Thoracic aorta (tissue), 2 donors: ENCODE results near the gene KIDINS220. TPM values are rescaled to one million over a fixed set of nuclear protein-coding genes. Genes with fewer than 3 reads are reported as not detected.

Source experiments
- ATAC-seq: fragments of 150-250 bp; one replicate; pipeline ENCODE4 v1.8.0; 2017; ENCODE audit warnings: low read depth; ENCODE audit not compliant: insufficient number of reproducible peaks, low FRiP score
- DNase-seq: peaks from one replicate; pipeline ENCODE4 v3.0.0-alpha.2; 2020; ENCODE audit warnings: low spot score
- H3K27ac ChIP-seq, 2 donors: fragments of 200-600 bp; sonication (generic); 1 replicate in 1 of 2; 2 replicates in 1 of 2; pipeline ENCODE4 v1.5.1; 2016; ENCODE audit warnings: mild to moderate bottlenecking in 2 of 2, moderate library complexity in 2 of 2
- H3K27me3 ChIP-seq: fragments of 200-600 bp; sonication (generic); replicated peaks from 2 replicates; pipeline ENCODE4 v1.6.0; 2016; ENCODE audit warnings: mild to moderate bottlenecking; ENCODE audit not compliant: insufficient read depth
- H3K36me3 ChIP-seq: fragments of 200-600 bp; sonication (generic); one replicate; pipeline ENCODE4 v1.5.1; 2016
- H3K4me1 ChIP-seq, 2 donors: fragments of 200-600 bp; sonication (generic); 1 replicate in 1 of 2; 2 replicates in 1 of 2; pipeline versions ENCODE4 v1.5.1 to v1.6.0; 2016; ENCODE audit warnings: low read depth in 2 of 2, mild to moderate bottlenecking in 1 of 2; ENCODE audit not compliant: control insufficient read depth in 1 of 2
- H3K4me3 ChIP-seq: fragments of 200-600 bp; sonication (generic); 2 replicates; pipeline ENCODE4 v1.5.1; 2016; ENCODE audit warnings: mild to moderate bottlenecking
- H3K9me3 ChIP-seq: fragments of 200-600 bp; sonication (generic); 2 replicates; pipeline ENCODE4 v1.5.1; 2016
- CTCF ChIP-seq: fragments of 200-600 bp; sonication (generic); IDR thresholded peaks from one replicate; pipeline ENCODE4 v1.5.1; 2019; ENCODE audit warnings: antibody characterized with exemption
- total RNA-seq, 2 donors: library from RNA; depleted of rRNA; stranded (reverse); fragments of >200 nt; gene quantifications; one replicate each; pipeline versions ENCODE4 v1.1.0 to v1.2.3, GENCODE V29; 2016

Gene KIDINS220
- total RNA-seq, 2 donors from 2014 or later, result 107 to 113 TPM

GRCh38 chr2:8860239-8860638, 22.8 kb upstream of the KIDINS220 start:
- H3K36me3 ChIP-seq, result no peaks in the 10 kb centered on the region
- ATAC-seq (no peak), DNase-seq (no peak)
- no peaks in the 10 kb centered on the region for H3K27me3 ChIP-seq
- H3K4me1 ChIP-seq, result no peaks in the 10 kb centered on the region
- no peak overlapping the region for H3K4me3 ChIP-seq
- no peak overlapping the region for H3K27ac ChIP-seq
- H3K9me3 ChIP-seq, result no peaks in the 10 kb centered on the region
- no peak for TF ChIP-seq CTCF

GRCh38 chr2:8858910-8859309, 21.5 kb upstream of the KIDINS220 start:
- Histone ChIP-seq H3K9me3 (no peaks in the 10 kb centered on the region), H3K27ac (no peak overlapping the region), H3K4me3 (no peak overlapping the region), H3K36me3 (no peaks in the 10 kb centered on the region), H3K4me1 (no peaks in the 10 kb centered on the region), H3K27me3 (no peaks in the 10 kb centered on the region)
- DNase-seq, result no peak
- no peak for TF ChIP-seq CTCF
- ATAC-seq, result no peak

- H3K4me1 ChIP-seq, result no peaks in the 10 kb centered on the region
- no peaks in the 10 kb centered on the region for H3K36me3 ChIP-seq
- ATAC-seq, result no peak
Measured at GRCh38 chr2:8858264-8858663, 20.9 kb upstream of the KIDINS220 start.

GRCh38 chr2:8857709-8858108, 20.3 kb upstream of the KIDINS220 start:
- no peak overlapping the region for H3K4me3 ChIP-seq
- ATAC-seq, result no peak
- H3K9me3 ChIP-seq, result no peaks in the 10 kb centered on the region
- DNase-seq, result no peak
- no peaks in the 10 kb centered on the region for H3K4me1 ChIP-seq
- TF ChIP-seq CTCF, result no peak
- H3K36me3 ChIP-seq, result no peaks in the 10 kb centered on the region
- no peak overlapping the region for H3K27ac ChIP-seq
- no peaks in the 10 kb centered on the region for H3K27me3 ChIP-seq

More at GRCh38 chr2:8858264-8858663, 20.9 kb upstream of the KIDINS220 start:
- H3K4me3 ChIP-seq, result no peak overlapping the region
- H3K9me3 ChIP-seq, result no peaks in the 10 kb centered on the region
- no peak for TF ChIP-seq CTCF
- DNase-seq, result no peak
- no peak overlapping the region for H3K27ac ChIP-seq
- no peaks in the 10 kb centered on the region for H3K27me3 ChIP-seq

- no peak overlapping the region for H3K4me3 ChIP-seq
- H3K9me3 ChIP-seq, result no peaks in the 10 kb centered on the region
- DNase-seq, result no peak
- H3K4me1 ChIP-seq, result no peaks in the 10 kb centered on the region
- no peaks in the 10 kb centered on the region for H3K36me3 ChIP-seq
- no peak for TF ChIP-seq CTCF
- no peaks in the 10 kb centered on the region for H3K27me3 ChIP-seq
- no peak overlapping the region for H3K27ac ChIP-seq
- ATAC-seq, result no peak
Measured at GRCh38 chr2:8856176-8856575, 18.8 kb upstream of the KIDINS220 start.
